NB4 (cell line): ENCODE results near the gene GALNT11.

ENCODE experiments used
- DNase-seq: peaks from one replicate; pipeline ENCODE4 v3.0.0; 2010; ENCODE audit warnings: low read depth
- H3K4me3 ChIP-seq: one replicate; pipeline ENCODE4 v1.5.1; 2011; ENCODE audit warnings: mild to moderate bottlenecking, low read depth, low read length, moderate library complexity
- CTCF ChIP-seq: IDR thresholded peaks from one replicate; pipeline ENCODE4 v1.5.1; 2012; ENCODE audit warnings: low read depth, low read length
- MAX ChIP-seq: IDR thresholded peaks from 2 replicates; pipeline ENCODE4 v1.6.1; 2011; ENCODE audit warnings: low read depth, low read length
- MYC ChIP-seq: IDR thresholded peaks from 2 replicates; pipeline ENCODE4 v1.6.1; 2011; ENCODE audit warnings: low read depth, low read length
- POLR2A ChIP-seq: IDR thresholded peaks from 2 replicates; pipeline ENCODE4 v1.6.1; 2011; ENCODE audit warnings: mild to moderate bottlenecking; ENCODE audit not compliant: insufficient read length; ENCODE audit errors: extremely low read depth

The GALNT11 gene

GRCh38 chr7:152093717-152094116 is 68.2 kb downstream of the GALNT11 start:
- no peak for DNase-seq
- no peak overlapping the region for H3K4me3 ChIP-seq
- TF ChIP-seq MAX (no peak), POLR2A (no peak), MYC (no peak), CTCF (no peak)

GRCh38 chr7:152095771-152096170 is 70.3 kb downstream of the GALNT11 start:
- TF ChIP-seq MYC (no peak), MAX (no peak), POLR2A (no peak), CTCF (no peak)
- no peak for DNase-seq
- H3K4me3 ChIP-seq: no peak overlapping the region

GRCh38 chr7:152097330-152097729 is 71.9 kb downstream of the GALNT11 start:
- TF ChIP-seq POLR2A (no peak), MYC (no peak), MAX (no peak), CTCF (no peak)
- no peak for DNase-seq
- no peak overlapping the region for H3K4me3 ChIP-seq

- no peak for DNase-seq
- TF ChIP-seq POLR2A (no peak), CTCF (no peak), MAX (no peak), MYC (no peak)
- H3K4me3 ChIP-seq: no peak overlapping the region
These were observed 77.6 kb downstream of the GALNT11 start for GRCh38 chr7:152103066-152103465.

GRCh38 chr7:152103691-152104090 is 78.2 kb downstream of the GALNT11 start:
- DNase-seq: no peak
- no peak overlapping the region for H3K4me3 ChIP-seq
- TF ChIP-seq MAX (no peak), POLR2A (no peak), CTCF (no peak), MYC (no peak)

GRCh38 chr7:152105205-152105604 is 79.7 kb downstream of the GALNT11 start:
- DNase-seq: no peak
- no peak overlapping the region for H3K4me3 ChIP-seq
- TF ChIP-seq CTCF: no peak
- no peak for TF ChIP-seq MYC
- TF ChIP-seq MAX: no peak
- TF ChIP-seq POLR2A: no peak
